GM10266 (cell line): ENCODE measurements around the gene GIGYF2.

Experiments used
- DNase-seq: peaks from one replicate; pipeline ENCODE4 v3.0.0; 2012; ENCODE audit errors: extremely low spot score
- CTCF ChIP-seq: IDR thresholded peaks from 2 replicates; pipeline ENCODE4 v1.5.1; 2012; ENCODE audit warnings: mild to moderate bottlenecking, low read depth; ENCODE audit not compliant: control insufficient read depth, insufficient read depth; ENCODE audit errors: missing control alignments

Gene GIGYF2

GRCh38 chr2:232879618-232880494 is 182.7 kb downstream of the GIGYF2 start:
- no peak for TF ChIP-seq CTCF
- no peak for DNase-seq

- no peak for DNase-seq
- TF ChIP-seq CTCF = no peak
These were observed 183.7 kb downstream of the GIGYF2 start for GRCh38 chr2:232880764-232881351.

GRCh38 chr2:232882085-232882484 is 185.0 kb downstream of the GIGYF2 start:
- DNase-seq = no peak
- no peak for TF ChIP-seq CTCF

- TF ChIP-seq CTCF = no peak
- DNase-seq = no peak
These were observed 185.5 kb downstream of the GIGYF2 start for GRCh38 chr2:232882505-232883115.

GRCh38 chr2:232883116-232883721 is 186.1 kb downstream of the GIGYF2 start:
- no peak for TF ChIP-seq CTCF
- no peak for DNase-seq

- no peak for DNase-seq
- TF ChIP-seq CTCF = no peak
These were observed 186.9 kb downstream of the GIGYF2 start for GRCh38 chr2:232884001-232884421.
